ENCODE results near the gene PTGFR. TPM values are rescaled to one million over a fixed set of nuclear protein-coding genes. Genes with fewer than 3 reads are reported as not detected.

PTGFR gene
- polyA plus RNA-seq, 3 donors = 0.43 to 0.88 TPM; not detected in 1

DNA sequence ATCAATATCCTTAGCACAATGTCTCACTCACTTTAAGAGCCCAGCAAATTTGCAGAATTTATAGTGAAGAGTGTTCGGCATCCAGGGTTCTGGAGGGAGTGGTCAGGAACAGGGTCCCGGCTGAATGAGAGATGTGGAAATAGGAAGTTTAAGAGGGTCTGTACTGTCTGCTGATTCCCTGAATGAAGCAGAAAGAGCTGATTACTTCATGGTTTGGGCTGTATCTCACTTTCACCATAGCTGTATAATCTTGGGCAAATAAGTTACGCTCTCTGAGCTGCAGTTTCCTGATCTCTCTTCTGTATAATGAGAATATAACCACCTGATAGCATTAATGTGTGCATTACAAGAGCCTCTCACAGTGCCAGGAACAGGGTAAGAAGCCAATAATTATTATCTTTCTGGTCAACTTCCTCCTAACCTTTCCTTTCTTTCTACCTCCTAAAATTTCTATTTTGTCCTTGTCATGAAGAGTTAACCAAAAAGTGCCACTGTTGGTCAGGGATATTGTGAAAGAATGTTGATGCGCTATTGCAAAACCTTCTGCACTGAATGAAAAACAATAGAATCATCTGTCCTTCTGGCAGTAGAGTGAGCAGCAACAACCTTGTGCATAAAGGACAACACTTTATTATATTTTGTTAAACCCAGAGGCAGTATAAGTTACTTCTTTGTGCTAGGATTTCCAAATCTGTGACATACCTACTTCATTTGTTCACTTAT is 14.7 kb upstream of the PTGFR start:
- Histone ChIP-seq H3K9me3 (replicated peaks in 1 of 2; ENCODE audit: control insufficient read depth in 1 of 2, insufficient read depth in 1 of 2, low read length in 2 of 2) (no peaks in the 10 kb centered on the region), H4K20me1 (ENCODE audit: insufficient read depth, low read length) (no peaks in the 10 kb centered on the region), H3K4me1 (ENCODE audit: control insufficient read depth in 1 of 2, insufficient read depth in 2 of 2, low read length in 2 of 2) (peaks cover 17 to 25% of the 10 kb centered on the region in 2 donors), H3K4me2 (replicated peaks; ENCODE audit: extremely low read depth, low read length, poor library complexity, severe bottlenecking) (peak overlapping the region; percentile 63), H3K36me3 (replicated peaks in 1 of 2; ENCODE audit: control insufficient read depth in 1 of 2, insufficient read depth in 2 of 2, low read length in 2 of 2) (no peaks in the 10 kb centered on the region), H3K79me2 (ENCODE audit: insufficient read depth, low read length) (no peaks in the 10 kb centered on the region), H3K9ac (ENCODE audit: insufficient read depth, low read length, poor library complexity, severe bottlenecking) (peak overlapping the region; percentile 23), H2AFZ (ENCODE audit: insufficient read depth, low read depth, low read length, poor library complexity, severe bottlenecking) (peak overlapping the region; percentile 21), H3K27ac (ENCODE audit: low read depth in 1 of 2, low read length in 2 of 2) (peak overlapping the region in 1 of 2 donors; percentile 77), H3K27me3 (ENCODE audit: control insufficient read depth in 2 of 2, insufficient read depth in 2 of 2, low read length in 2 of 2) (no peaks in the 10 kb centered on the region), H3K4me3 (replicated peaks in 1 of 3; ENCODE audit: low read depth in 2 of 3, low read length in 3 of 3) (peak overlapping the region in 2 of 3 experiments; percentile 45 to 60)
- Mint-ChIP-seq H3K27me3 (ENCODE audit: low read depth in 3 of 3) (peaks cover 0 to 4% (median 0%) of the 10 kb centered on the region in 3 donors), H3K4me1 (peaks cover 14% of the 10 kb centered on the region), H3K27ac (peak overlapping the region in 6 of 7 donors; percentile 33 to 79 (median 62)), H3K9me3 (peaks cover 0 to 3% (median 1%) of the 10 kb centered on the region in 7 donors), H3K36me3 (no peaks in the 10 kb centered on the region), H3K4me3 (peak overlapping the region; percentile 2 to 48)
- DNase-seq = no peak
- 36% methylated on average over 2 of the region's 4 CpGs for WGBS (ENCODE audit: insufficient coverage)
- TF ChIP-seq CTCF (IDR thresholded peaks at IDR 0.05) = no peak
- intact Hi-C loops (cut with micrococcal nuclease) = no loop called here

GRCh38 chr1:78483903-78484302 is 6.9 kb upstream of the PTGFR start:
- H3K36me3 Mint-ChIP-seq = no peaks in the 10 kb centered on the region
- DNase-seq = no peak
- no peak for TF ChIP-seq CTCF (IDR thresholded peaks at IDR 0.05)
- Histone ChIP-seq H3K79me2 (ENCODE audit: insufficient read depth, low read length) (no peaks in the 10 kb centered on the region), H3K4me3 (replicated peaks in 1 of 3; ENCODE audit: low read depth in 2 of 3, low read length in 3 of 3) (no peak overlapping the region), H2AFZ (ENCODE audit: insufficient read depth, low read depth, low read length, poor library complexity, severe bottlenecking) (no peak overlapping the region), H3K9ac (ENCODE audit: insufficient read depth, low read length, poor library complexity, severe bottlenecking) (no peak overlapping the region), H4K20me1 (ENCODE audit: insufficient read depth, low read length) (no peaks in the 10 kb centered on the region), H3K4me1 (ENCODE audit: control insufficient read depth in 1 of 2, insufficient read depth in 2 of 2, low read length in 2 of 2) (no peaks in the 10 kb centered on the region), H3K4me2 (replicated peaks; ENCODE audit: extremely low read depth, low read length, poor library complexity, severe bottlenecking) (no peak overlapping the region), H3K36me3 (replicated peaks in 1 of 2; ENCODE audit: control insufficient read depth in 1 of 2, insufficient read depth in 2 of 2, low read length in 2 of 2) (no peaks in the 10 kb centered on the region), H3K9me3 (replicated peaks in 1 of 2; ENCODE audit: control insufficient read depth in 1 of 2, insufficient read depth in 1 of 2, low read length in 2 of 2) (peaks cover 0 to 12% of the 10 kb centered on the region in 2 donors), H3K27ac (ENCODE audit: low read depth in 1 of 2, low read length in 2 of 2) (no peak overlapping the region), H3K27me3 (ENCODE audit: control insufficient read depth in 2 of 2, insufficient read depth in 2 of 2, low read length in 2 of 2) (no peaks in the 10 kb centered on the region)
- no peaks in the 10 kb centered on the region for H3K4me1 Mint-ChIP-seq
- peaks cover 3 to 10% (median 6%) of the 10 kb centered on the region in 3 donors for H3K27me3 Mint-ChIP-seq (ENCODE audit: low read depth in 3 of 3)
- no peak overlapping the region for H3K4me3 Mint-ChIP-seq
- intact Hi-C loops (cut with micrococcal nuclease) = no loop called here
- peaks cover 0 to 21% (median 14%) of the 10 kb centered on the region in 7 donors for H3K9me3 Mint-ChIP-seq
- 33% methylated on average over 4 of the region's 6 CpGs for WGBS (ENCODE audit: insufficient coverage)
- no peak overlapping the region for H3K27ac Mint-ChIP-seq

Data from CD14-positive monocyte (primary cell).